Left lung (tissue), 10 donors: Measurements from ENCODE around the gene SDK2. TPM values are rescaled to one million over a fixed set of nuclear protein-coding genes. Genes with fewer than 3 reads are reported as not detected.

Experiments
- ATAC-seq: fragments of 200-7000 bp; cut with Tn5 transposase; one replicate; pipeline ENCODE4 v1.9.1; 2020; ENCODE audit warnings: moderate library complexity
- DNase-seq, 4 donors: peaks; one replicate each; pipeline ENCODE4 v3.0.0-alpha.2; 2013 to 2020
- H3K27ac ChIP-seq, 2 donors: fragments of 200-600 bp; sonication (generic) in 1 of 2; one replicate each; pipeline versions ENCODE4 v1.5.0 to v1.8.0; 2020 to 2021
- H3K27me3 ChIP-seq, 2 donors: fragments of 200-600 bp; sonication (generic) in 1 of 2; one replicate each; pipeline versions ENCODE4 v1.5.0 to v1.8.0; 2020 to 2021
- H3K36me3 ChIP-seq, 2 donors: fragments of 200-600 bp; sonication (generic) in 1 of 2; one replicate each; pipeline versions ENCODE4 v1.5.0 to v1.8.0; 2020 to 2021
- H3K4me1 ChIP-seq, 2 donors: fragments of 200-600 bp; one replicate each; pipeline ENCODE4 v1.8.0; 2021
- H3K4me3 ChIP-seq, 2 donors: fragments of 200-600 bp; sonication (generic) in 1 of 2; one replicate each; pipeline versions ENCODE4 v1.5.0 to v1.8.0; 2020 to 2021; ENCODE audit warnings: mild to moderate bottlenecking in 1 of 2
- H3K9me3 ChIP-seq, 2 donors: fragments of 200-600 bp; sonication (generic) in 1 of 2; one replicate each; pipeline versions ENCODE4 v1.5.0 to v1.8.0; 2020 to 2021
- CTCF ChIP-seq, 2 donors: fragments of 200-600 bp; sonication (generic) in 1 of 2; IDR thresholded peaks; one replicate each; pipeline versions ENCODE4 v1.5.0 to v1.8.0; 2021; ENCODE audit warnings: antibody characterized with exemption in 2 of 2
- intact Hi-C, 2 donors: fragments of 100-400 bp; cut with DNase I; formaldehyde crosslinking; loops; one replicate each; pipeline versions ENCODE4 v1.11.2 to v1.14.2; 2022
- polyA plus RNA-seq, 6 donors: library from polyadenylated mRNA; unstranded; fragments of 120-200 nt; gene quantifications; one replicate each; pipeline ENCODE4 v1.2.1, GENCODE V29; 2013; ENCODE audit not compliant: insufficient read length in 6 of 6
- total RNA-seq, 2 donors: library from RNA; stranded (reverse); fragmentation: NEBNext Ultra II Directional; extraction: Animal tissue kit (Norgen Biotek cat#: 25700); gene quantifications; one replicate each; pipeline ENCODE4 v1.2.1, GENCODE V29; 2021
- donor health status: DM: no; HTN: yes; CAD: no.
- donor health status: DM: no; HTN: no; CAD: no.

Gene SDK2
- total and polyA plus RNA-seq, 8 donors = 6.0 to 10.9 (median 7.5) TPM

- H3K27me3 ChIP-seq = no peaks in the 10 kb centered on the region
- ATAC-seq (no peak), DNase-seq (no peak)
- peaks cover 2 to 7% of the 10 kb centered on the region in 2 donors for H3K4me1 ChIP-seq
- TF ChIP-seq CTCF (IDR thresholded peaks at IDR 0.05) = no peak
- H3K27ac ChIP-seq = no peak overlapping the region
- no peaks in the 10 kb centered on the region for H3K36me3 ChIP-seq
- intact Hi-C loops = no loop called here
- no peak overlapping the region for H3K4me3 ChIP-seq
- H3K9me3 ChIP-seq = no peaks in the 10 kb centered on the region
These were observed 313.2 kb downstream of the SDK2 start for GRCh38 chr17:73331060-73331459.

DNA sequence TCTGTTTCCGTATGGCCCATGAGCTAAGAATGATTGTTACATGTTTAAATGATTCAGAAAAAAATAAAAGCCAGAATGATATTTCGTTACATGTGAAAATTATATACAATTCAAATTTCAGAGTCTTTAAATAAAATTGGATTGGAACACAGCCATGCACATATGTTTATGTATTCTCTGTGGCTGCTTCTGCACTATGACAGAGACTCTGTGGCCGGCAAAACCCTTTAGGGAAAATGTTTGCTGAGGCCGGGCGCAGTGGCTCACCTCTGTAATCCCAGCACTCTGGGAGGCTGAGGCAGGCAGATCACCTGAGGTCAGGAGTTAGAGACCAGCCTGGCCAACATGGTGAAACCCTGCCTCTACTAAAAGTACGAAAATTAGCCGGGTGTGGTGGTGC lies 316.6 kb downstream of the SDK2 start:
- intact Hi-C loops = no loop called here
- Histone ChIP-seq H3K27me3 (peaks cover 0 to 16% of the 10 kb centered on the region in 2 donors), H3K27ac (no peak overlapping the region), H3K9me3 (no peaks in the 10 kb centered on the region), H3K4me1 (no peaks in the 10 kb centered on the region), H3K36me3 (no peaks in the 10 kb centered on the region), H3K4me3 (no peak overlapping the region)
- TF ChIP-seq CTCF (IDR thresholded peaks at IDR 0.05) = no peak
- no peak for DNase-seq
- ATAC-seq = no peak

DNA sequence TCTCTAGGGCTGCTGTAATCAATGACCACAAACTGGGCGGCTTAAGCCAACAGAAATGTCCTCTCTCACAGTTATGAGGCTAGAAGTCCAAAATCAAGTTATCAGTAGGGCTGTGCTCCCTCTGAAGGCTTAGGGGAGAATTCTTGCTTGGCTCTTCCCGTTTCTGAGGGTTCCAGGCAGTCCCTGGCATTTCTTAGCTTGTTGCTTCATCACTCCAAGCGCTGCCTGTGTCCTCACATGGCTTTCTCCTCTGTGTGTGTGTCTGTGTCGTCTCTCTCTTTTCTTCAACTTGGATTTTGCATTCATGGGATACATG lies 318.8 kb downstream of the SDK2 start:
- TF ChIP-seq CTCF (IDR thresholded peaks at IDR 0.05) = no peak
- no peaks in the 10 kb centered on the region for H3K4me1 ChIP-seq
- no peak overlapping the region for H3K4me3 ChIP-seq
- DNase-seq (peak in 2 of 4 donors; percentile 72 to 88), ATAC-seq (peak; percentile 74)
- intact Hi-C loops = no loop called here
- no peaks in the 10 kb centered on the region for H3K9me3 ChIP-seq
- H3K27me3 ChIP-seq = peaks cover 0 to 16% of the 10 kb centered on the region in 2 donors
- H3K36me3 ChIP-seq = no peaks in the 10 kb centered on the region
- no peak overlapping the region for H3K27ac ChIP-seq

DNA sequence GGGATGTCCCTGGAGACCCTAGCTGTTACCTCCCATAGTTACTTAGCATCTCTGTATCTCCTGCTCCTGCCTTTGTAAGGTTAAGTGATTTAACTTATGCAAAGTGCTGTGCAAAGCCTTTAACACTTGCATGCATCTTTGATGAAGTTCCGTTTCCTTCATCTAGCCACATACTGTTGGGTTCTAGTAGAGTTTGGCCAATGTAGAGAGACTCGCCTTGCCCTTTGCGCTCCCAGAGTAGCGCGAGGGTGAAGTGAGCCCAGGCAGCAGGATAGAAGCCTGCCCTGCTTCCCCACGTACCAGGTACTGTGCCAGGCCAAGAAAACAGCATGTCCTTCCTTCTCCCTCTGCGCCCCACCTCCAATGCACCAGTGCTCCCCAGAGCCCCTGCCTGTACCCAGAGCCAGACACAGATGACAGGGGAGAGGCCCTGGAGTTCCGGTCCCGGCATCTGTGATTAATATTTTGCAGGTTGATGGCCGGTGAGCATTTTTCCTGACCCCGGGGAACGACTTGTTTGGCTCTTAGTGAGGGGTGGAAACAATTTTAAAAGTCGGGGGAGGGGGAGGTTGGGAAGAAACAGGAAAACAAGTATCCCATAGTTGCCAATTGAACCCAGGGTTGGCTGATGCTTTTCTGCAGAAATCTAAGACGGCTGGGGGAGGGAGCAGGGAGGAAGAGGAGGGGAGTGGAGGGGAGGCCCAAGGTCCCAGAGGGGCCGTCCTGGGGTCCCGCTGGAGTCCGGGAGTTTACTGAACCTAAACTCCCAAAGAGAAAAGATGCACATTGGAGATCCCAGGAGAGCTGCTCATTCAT lies 319.3 kb downstream of the SDK2 start:
- ATAC-seq = no peak
- intact Hi-C loops = no loop called here
- Histone ChIP-seq H3K4me3 (no peak overlapping the region), H3K9me3 (no peaks in the 10 kb centered on the region), H3K36me3 (no peaks in the 10 kb centered on the region), H3K4me1 (no peaks in the 10 kb centered on the region), H3K27me3 (peaks cover 0 to 16% of the 10 kb centered on the region in 2 donors), H3K27ac (no peak overlapping the region)
- no peak for DNase-seq
- TF ChIP-seq CTCF (IDR thresholded peaks at IDR 0.05) = no peak

DNA sequence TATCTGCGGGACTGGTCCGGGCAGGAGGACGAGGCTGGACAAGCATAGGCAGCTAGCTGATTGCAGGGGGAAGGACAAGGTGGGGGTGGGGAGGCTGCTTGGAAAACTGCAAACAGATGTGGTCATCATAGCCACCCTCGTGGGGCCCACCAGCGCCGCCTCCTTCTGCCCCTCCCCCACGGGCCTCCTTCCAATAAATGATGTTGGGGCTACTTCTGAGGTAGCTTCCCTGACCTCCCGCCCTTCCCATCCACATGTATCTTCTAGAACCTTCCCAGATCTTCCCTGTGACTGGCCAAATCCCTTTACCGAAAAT lies 320.1 kb downstream of the SDK2 start:
- H3K36me3 ChIP-seq = no peaks in the 10 kb centered on the region
- TF ChIP-seq CTCF (IDR thresholded peaks at IDR 0.05) = no peak
- H3K9me3 ChIP-seq = no peaks in the 10 kb centered on the region
- peaks cover 0 to 16% of the 10 kb centered on the region in 2 donors for H3K27me3 ChIP-seq
- ATAC-seq = no peak
- H3K27ac ChIP-seq = no peak overlapping the region
- peak in 1 of 4 donors; percentile 70 for DNase-seq
- no peak overlapping the region for H3K4me3 ChIP-seq
- intact Hi-C loops = no loop called here
- H3K4me1 ChIP-seq = no peaks in the 10 kb centered on the region
